Endometrium (tissue), 2 donors: ENCODE data around the gene TRAF3IP1.
"Not testable (repeated sequence)": the region's sequence is repeated elsewhere in the genome, so short reads cannot be mapped to it uniquely, and the experiment has no call there.

ENCODE experiments used
- FAIRE-seq: peaks from 2 replicates; lab custom pipeline; 2012; peaks lifted over from hg19 to GRCh38; lab: Jason Lieb, UNC
- donor health status: control.
- donor health status: control.

TRAF3IP1 gene

GRCh38 chr2:238320246-238320647 lies at the start of gene TRAF3IP1:
TRAF3IP1 (plus strand) TSS chr2:238320518; CDS start chr2:238320663, 145 bp downstream.
- no peak for FAIRE-seq

DNA sequence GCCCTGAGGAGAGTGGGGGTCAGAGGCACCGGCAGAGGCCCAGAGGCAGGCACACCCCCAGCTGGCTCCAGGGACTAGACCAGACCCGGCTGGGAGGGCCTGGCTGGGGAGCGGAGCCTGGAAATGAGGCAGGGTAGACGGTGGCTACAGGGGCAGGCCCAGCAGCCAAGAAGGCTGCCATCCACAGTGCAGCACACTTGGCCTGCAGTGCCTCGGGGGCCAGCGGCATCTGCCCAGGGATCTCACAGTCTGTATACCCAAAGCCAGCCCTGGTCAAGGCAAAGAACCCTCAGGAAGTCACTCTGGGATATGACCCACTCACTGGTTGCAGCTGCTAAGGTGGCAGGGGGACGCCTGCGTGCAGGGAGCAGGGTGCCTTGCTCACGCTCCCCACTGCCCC lies 49.7 kb upstream of the TRAF3IP1 start:
- FAIRE-seq, result no peak

- no peak for FAIRE-seq
Observed at GRCh38 chr2:238271061-238271554, 49.2 kb upstream of the TRAF3IP1 start.

- not testable (repeated sequence) for FAIRE-seq
Observed at GRCh38 chr2:238271686-238272085, 48.6 kb upstream of the TRAF3IP1 start.

GRCh38 chr2:238272156-238272555 lies 48.2 kb upstream of the TRAF3IP1 start:
- no peak for FAIRE-seq

DNA sequence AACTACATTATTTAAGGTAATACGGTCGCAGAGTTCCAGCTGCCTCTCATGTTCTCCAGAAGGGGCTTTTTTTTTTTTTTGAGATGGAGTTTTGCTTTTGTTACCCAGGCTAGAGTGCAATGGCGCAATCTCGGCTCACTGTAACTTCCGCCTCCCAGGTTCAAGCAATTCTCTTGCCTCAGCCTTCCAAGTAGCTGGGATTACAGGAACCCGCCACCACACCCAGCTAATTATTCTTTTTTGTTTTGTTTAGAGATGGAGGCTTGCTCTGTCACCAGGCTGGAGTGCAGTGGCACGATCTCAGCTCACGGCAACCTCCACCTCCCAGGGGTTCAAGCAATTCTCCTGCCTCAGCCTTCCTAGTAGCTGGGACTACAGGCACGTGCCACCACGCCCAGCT lies 46.9 kb upstream of the TRAF3IP1 start:
- not testable (repeated sequence) for FAIRE-seq

DNA sequence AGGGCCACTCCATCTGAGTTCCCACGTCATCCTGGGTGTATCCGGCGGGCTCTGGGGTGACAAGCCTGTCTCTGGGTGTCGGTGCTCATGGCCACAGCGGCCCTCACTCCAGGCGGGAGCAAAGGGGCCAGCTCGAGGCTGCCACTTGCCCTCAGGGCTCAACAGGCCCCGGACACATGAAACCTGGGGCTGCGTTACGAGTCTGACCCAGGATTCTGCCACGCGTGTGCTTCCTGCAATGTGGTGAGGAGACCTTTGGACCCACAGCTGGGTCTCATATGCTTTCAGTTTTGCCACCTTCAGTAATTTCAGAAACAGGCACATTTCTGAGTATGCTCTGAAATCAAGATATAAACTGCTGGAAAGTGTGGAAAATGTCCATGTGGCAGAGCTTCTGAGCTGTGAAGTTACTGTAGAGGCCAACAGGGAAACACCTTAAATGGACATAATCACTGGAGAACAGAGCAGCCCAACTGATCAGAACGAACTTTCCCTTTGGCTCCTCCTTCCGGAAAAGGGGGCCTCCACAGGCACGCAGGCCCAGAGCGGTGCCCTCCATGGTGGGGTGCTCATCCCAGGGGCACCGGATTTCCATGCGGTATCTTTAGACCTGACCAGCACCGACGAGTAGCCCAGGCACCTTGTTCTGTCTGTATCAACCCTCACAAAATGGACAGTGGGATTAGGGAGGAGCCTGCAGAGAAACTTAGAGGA lies 46.0 kb upstream of the TRAF3IP1 start:
- FAIRE-seq, result no peak

DNA sequence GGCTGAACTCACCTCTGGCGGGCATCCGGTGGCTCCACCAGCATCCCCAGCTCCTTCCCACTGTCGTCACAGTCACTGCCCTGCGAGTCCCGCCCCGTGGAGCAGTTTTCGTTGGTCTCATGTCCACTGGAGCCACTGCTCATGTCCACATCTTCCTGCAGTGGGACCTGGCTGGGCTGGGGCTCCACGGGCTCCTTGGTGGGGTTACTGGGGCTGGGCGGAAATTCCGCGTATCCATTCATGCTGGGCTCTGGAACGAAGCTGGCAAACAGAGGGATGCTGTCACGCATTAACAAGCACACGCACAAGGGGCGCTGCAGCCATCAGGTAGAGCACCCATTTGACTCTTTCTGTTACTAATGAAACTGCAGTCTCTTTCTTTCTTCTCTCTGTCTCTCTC lies 42.6 kb upstream of the TRAF3IP1 start:
- no peak for FAIRE-seq

DNA sequence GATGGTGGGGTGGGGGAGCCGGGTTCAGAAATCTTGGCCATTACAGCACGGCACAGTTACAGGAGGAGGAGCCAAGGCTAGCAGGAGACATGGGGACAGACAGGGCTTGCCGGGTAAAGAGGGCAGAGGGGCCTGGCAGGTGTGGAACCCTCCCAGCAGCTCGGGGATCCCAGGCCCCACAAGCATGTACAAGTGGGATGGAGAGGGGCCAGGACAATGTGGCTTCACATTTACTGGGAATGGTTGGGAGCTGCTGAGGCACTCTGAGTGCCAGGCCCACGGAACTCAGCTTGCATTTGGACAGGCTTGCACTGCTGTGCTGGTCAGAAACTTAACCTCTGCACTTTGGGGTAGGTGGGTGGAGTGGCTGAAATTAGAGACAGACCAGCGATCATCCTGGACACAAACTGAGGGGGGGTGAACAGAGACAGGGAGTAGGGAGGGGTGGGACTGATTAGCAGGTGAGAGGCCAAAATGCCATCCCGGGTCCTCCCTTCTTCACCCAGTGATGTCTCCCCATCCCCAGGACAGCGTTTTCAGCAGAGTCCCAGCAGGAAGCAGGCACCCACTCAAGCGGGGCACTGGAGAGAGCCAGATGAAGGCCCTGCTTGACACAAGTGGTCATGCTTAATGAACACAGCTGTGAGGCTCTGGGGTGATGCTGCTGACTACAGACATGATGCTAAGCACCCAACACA lies 41.5 kb upstream of the TRAF3IP1 start:
- FAIRE-seq, result no peak

- no peak for FAIRE-seq
Observed at GRCh38 chr2:238279324-238279682, 41.0 kb upstream of the TRAF3IP1 start.

DNA sequence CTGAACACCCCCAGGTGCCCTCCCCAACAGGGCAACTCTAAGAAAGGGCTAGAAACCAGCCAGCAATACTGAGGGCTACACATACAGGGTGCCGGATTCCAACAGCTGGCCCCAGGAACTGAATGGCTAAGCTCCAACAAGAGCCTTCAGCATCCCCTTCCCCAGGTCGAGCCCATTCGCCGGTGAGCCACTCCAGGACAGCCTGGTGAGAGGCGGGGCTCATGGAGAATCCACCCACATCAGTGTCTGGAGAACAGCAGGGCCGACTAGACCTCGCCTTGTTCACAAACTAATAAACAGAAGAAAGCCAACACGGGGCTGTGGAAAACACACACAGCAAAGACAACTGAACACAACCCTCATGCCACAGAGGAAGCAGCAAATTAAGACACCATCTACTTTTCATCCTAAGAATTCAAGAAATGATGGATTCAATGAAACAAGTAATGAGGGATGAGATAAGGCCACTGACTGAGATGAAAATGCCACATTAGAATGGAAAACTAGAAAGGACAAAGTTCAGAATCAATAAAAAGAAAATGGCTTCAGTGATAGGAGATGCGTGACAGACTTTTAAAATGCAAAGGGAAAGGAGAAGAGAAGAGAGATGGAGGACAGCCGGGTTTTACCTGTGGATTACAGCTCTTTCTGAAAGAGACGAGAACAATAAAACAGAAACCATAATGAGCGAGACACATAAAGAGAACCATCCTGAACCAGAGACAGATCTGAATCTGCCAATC lies 40.1 kb upstream of the TRAF3IP1 start:
- no peak for FAIRE-seq

DNA sequence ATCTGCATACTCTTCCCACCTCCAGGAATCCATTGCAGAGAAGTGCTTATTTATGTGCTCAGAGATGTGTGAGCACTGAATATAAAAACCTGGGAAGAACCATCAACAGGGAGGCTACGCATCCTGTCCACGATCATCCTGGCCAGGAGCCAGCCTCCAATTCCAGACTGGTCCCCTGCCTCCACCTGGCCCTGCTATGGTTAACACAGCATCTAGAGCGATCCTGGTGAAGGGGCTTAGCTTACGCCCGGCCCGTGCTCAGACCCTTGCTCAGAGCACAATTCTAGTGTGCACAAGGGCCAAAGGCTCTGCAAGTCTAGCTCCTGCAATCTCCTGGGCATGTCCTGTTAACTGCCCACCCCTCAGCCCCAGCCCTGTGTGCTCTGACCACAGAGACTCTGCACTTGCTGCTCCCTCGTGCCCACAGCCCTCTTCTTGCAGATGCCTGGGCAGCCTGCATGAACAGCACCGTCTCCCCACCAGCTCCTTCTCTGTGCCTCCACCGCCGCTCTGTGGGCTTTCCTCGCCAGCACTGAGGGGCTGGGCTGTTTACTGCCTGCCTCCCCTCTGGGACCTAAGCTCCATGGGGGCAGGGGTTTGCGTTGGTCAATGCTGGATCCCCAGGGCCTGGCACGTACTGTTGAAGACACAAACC lies 38.4 kb upstream of the TRAF3IP1 start:
- no peak for FAIRE-seq

- no peak for FAIRE-seq
Observed at GRCh38 chr2:238282861-238283738, 37.2 kb upstream of the TRAF3IP1 start.

- no peak for FAIRE-seq
Observed at GRCh38 chr2:238284802-238285515, 35.4 kb upstream of the TRAF3IP1 start.

GRCh38 chr2:238285653-238286082 lies 34.6 kb upstream of the TRAF3IP1 start:
- peak; percentile 4 for FAIRE-seq

DNA sequence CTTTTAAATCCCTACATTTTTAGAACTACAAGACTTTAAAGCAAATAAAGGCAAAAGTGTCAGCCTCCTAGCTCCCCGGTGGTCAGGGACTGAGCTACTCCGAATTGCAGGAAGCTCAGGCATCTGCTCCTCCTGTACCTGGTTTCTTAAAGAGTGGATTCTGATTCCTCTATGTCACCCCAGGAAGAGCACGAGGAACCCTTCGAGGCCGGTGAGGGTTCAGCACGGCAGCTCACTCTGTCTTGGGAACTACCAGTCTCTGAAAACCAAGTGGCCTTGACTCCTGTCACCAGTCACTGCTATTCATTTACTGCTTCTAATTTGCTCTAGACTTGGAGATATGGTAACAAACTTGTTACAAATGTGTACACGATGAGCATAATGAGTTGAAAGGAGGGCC lies 34.2 kb upstream of the TRAF3IP1 start:
- FAIRE-seq, result no peak

- no peak for FAIRE-seq
Observed at GRCh38 chr2:238286551-238286950, 33.8 kb upstream of the TRAF3IP1 start.

GRCh38 chr2:238286987-238287736 lies 33.2 kb upstream of the TRAF3IP1 start:
- FAIRE-seq, result no peak

DNA sequence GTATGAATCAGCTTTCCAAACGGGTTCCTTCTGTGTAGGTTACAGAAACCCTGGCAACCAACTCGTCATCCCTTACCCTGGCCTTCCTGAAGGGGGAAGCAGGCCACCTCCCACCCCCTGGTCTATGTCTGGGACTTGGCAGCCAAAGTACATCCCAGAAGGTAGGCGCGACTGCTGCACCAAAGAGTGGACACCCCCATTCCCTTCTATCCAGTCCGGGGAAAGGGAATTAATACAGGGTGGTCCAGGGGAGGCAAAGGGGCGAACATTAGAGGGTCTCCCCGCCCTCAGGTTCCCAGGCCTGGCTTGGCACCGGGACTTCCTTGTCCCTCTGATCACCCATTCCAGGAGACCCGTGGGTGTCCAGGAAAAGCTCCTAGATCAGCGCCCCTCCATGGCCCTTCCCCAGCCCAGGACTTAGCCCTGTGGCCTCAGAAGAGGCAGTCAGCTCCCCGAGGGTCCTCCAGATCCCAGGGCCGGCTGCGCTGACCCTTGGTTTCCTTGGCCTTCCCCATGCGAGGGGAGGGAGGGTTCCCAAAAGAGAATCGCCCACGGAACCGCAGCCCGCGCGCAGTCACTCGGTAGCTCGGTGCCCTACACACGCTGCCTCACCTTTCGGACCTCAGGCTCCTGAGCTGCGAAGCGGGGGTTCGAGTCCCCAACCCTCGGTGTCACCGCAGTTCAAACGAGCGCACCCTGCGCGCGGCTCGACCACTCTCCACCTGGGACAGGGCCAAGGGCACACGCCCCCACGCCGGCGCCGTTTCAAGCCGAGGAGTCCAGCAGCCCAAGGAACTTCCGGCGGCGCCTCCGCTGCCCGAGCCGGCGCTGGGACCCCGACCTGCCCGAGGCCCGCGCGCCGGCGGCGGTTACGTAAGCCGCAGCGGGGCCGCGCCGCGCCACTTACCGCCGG lies 32.3 kb upstream of the TRAF3IP1 start, which contains the start of gene PER2:
PER2 (minus strand) TSS at position 874 of the 913 bp plus-strand sequence. CDS start 10,674 bp downstream, outside the sequence.
- FAIRE-seq, result no peak
